Measurements from ENCODE around the gene LRRC47.
"Not testable (repeated sequence)": the region's sequence is repeated elsewhere in the genome, so short reads cannot be mapped to it uniquely, and the experiment has no call there.

The LRRC47 gene

GRCh38 chr1:3816331-3817137 lies 20.2 kb upstream of the LRRC47 start:
- no peak for DNase-seq (ENCODE audit: low read depth in 4 of 4, low spot score in 1 of 4)

- no peak for DNase-seq (ENCODE audit: low read depth in 4 of 4, low spot score in 1 of 4)
Measured at GRCh38 chr1:3814771-3815561, 18.7 kb upstream of the LRRC47 start.

GRCh38 chr1:3814065-3814464 lies 17.8 kb upstream of the LRRC47 start:
- DNase-seq (ENCODE audit: low read depth in 4 of 4, low spot score in 1 of 4): no peak

GRCh38 chr1:3811595-3811911 lies 15.3 kb upstream of the LRRC47 start:
- DNase-seq (ENCODE audit: low read depth in 4 of 4, low spot score in 1 of 4): no peak

GRCh38 chr1:3810149-3810761 lies 14.0 kb upstream of the LRRC47 start:
- DNase-seq (ENCODE audit: low read depth in 4 of 4, low spot score in 1 of 4): not testable (repeated sequence)

GRCh38 chr1:3809680-3810079 lies 13.4 kb upstream of the LRRC47 start:
- DNase-seq (ENCODE audit: low read depth in 4 of 4, low spot score in 1 of 4): no peak

- DNase-seq (ENCODE audit: low read depth in 4 of 4, low spot score in 1 of 4): no peak
Measured at GRCh38 chr1:3807769-3808168, 11.5 kb upstream of the LRRC47 start.

- DNase-seq (ENCODE audit: low read depth in 4 of 4, low spot score in 1 of 4): no peak
Measured at GRCh38 chr1:3805038-3805437, 8.7 kb upstream of the LRRC47 start.

GRCh38 chr1:3804627-3804944 lies 8.3 kb upstream of the LRRC47 start:
- not testable (repeated sequence) for DNase-seq (ENCODE audit: low read depth in 4 of 4, low spot score in 1 of 4)

- no peak for DNase-seq (ENCODE audit: low read depth in 4 of 4, low spot score in 1 of 4)
Measured at GRCh38 chr1:3803905-3804626, 7.8 kb upstream of the LRRC47 start.

GRCh38 chr1:3800795-3801194 lies 4.5 kb upstream of the LRRC47 start:
- not testable (repeated sequence) for DNase-seq (ENCODE audit: low read depth in 4 of 4, low spot score in 1 of 4)

GRCh38 chr1:3799976-3800685 lies 3.8 kb upstream of the LRRC47 start:
- no peak for DNase-seq (ENCODE audit: low read depth in 4 of 4, low spot score in 1 of 4)

GRCh38 chr1:3795453-3796214 lies 664 bp downstream of the LRRC47 start:
- DNase-seq (ENCODE audit: low read depth in 4 of 4, low spot score in 1 of 4): no peak

GRCh38 chr1:3790952-3791351 lies 5.3 kb downstream of the LRRC47 start:
- DNase-seq (ENCODE audit: low read depth in 4 of 4, low spot score in 1 of 4): no peak

GRCh38 chr1:3790500-3790923 lies 5.8 kb downstream of the LRRC47 start:
- DNase-seq (ENCODE audit: low read depth in 4 of 4, low spot score in 1 of 4): no peak

GRCh38 chr1:3789421-3790300 lies 6.6 kb downstream of the LRRC47 start:
- DNase-seq (ENCODE audit: low read depth in 4 of 4, low spot score in 1 of 4): no peak

GRCh38 chr1:3788756-3789420 lies 7.4 kb downstream of the LRRC47 start:
- no peak for DNase-seq (ENCODE audit: low read depth in 4 of 4, low spot score in 1 of 4)

GRCh38 chr1:3787745-3788605 lies 8.3 kb downstream of the LRRC47 start:
- no peak for DNase-seq (ENCODE audit: low read depth in 4 of 4, low spot score in 1 of 4)
